COLO668 (cell line): ENCODE measurements around the gene STX12.
A peak's percentile ranks its signal among the peaks of the same experiment; 100 is the strongest.

Experiments
- DNase-seq: peaks from one replicate; lab custom pipeline; 2025; ENCODE audit not compliant: unreplicated experiment; lab: John Stamatoyannopoulos, UW

STX12 gene

DNA sequence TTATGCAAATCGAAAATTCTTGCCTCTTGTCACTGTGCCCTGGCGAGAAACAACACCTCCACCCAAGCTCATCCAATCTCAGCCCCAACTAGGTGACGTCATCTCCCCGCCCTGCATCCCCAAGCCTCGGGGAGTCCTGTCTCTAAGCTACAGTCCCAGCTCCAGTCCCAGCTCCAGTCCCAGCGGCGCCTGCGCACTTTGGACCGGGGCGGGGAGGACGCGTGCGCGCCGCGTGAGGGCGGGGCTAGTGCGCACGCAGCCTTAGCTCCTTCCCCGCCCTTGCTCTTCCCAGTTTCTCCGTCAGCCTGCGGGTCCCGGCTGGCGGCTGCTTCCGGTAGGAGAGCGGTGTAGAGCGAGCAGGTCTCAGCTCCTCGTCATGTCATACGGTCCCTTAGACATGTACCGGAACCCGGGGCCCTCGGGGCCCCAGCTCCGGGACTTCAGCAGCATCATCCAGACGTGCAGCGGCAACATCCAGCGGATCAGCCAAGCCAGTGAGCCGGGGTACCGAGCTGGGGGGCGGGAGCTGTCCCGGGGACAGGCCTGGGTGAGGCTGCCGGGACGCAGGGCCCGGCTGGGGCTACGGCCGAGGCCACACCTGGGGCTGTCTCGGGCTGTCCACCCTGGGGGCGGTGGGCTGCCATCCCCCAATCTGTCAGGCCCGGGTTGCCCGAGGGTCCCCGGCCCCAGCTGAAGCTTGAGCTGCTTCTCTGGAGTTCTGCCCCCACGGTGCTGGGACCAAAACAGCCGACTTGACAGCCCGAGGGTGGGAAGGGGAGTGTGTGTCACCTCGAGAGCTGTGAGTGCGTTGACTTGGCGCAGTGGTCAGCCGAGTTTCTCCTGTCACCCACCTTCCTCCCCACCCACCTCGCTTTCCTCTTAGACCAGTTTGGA lies at the start of gene STX12:
STX12 (plus strand) TSS at position 288 of the 894 bp plus-strand sequence; CDS start at position 377, 89 bp downstream.
- DNase-seq: peak; percentile 100

DNA sequence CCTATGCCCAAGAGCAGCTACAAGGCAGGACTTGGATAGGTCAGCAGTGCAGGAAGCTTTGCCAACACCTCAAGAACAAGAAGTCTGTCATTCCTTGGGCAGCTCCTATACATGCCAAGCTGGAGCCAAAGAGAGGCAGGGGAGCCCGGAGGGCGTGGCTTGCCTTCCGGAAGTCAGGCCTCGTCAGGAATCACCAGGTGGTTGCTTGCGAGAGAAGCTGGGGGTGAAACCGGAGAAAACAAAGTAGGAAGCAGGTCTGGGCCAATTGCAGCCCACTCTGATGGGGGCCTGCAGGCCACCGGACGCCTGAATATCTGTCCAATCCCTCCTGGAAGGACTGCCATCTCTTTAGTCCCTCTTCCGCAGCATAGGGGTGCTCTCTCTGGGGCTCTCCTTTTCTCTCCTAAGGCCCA lies 48.1 kb upstream of the STX12 start:
- DNase-seq: peak; percentile 94

DNA sequence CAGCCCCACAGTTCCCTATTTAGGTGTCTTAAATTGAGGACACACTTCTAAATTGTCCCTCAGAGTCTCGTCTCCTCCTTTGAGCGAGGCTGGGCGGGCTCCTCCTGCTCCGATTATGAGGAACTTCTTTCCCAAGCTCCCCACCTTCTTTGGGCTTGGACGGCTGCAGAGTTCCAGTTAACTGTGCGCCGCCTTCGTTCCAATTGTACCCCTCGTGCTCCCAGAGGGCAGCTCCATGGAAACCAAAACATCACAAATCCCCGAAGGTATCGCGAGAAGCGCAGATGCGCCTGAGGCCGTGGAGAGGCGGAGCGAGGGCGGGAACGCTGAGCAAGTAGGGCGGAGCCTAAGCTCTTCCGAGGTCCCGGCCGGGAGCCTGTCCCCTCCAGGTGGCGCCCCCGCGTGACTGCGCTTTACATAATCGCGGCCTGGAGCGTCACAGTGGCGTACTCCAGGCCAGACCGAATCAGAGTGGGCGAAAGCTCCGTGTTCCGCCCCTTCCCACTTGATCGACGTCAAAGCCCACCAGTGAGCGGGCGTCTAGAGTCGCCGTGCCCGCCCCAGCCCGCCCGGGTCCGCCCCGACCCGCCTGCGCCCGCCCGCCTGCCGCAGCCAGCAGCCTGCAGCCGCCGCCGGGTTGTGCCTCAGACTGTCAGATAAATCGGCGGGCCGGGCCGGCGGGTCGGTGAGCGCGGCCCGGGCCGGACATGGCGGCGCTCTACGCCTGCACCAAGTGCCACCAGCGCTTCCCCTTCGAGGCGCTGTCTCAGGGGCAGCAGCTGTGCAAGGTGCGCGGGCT lies 47.4 kb upstream of the STX12 start, which contains the start of gene FAM76A:
FAM76A (plus strand) TSS at position 588 of the 799 bp plus-strand sequence; CDS start at position 708, 120 bp downstream.
- DNase-seq: peak; percentile 100

DNA sequence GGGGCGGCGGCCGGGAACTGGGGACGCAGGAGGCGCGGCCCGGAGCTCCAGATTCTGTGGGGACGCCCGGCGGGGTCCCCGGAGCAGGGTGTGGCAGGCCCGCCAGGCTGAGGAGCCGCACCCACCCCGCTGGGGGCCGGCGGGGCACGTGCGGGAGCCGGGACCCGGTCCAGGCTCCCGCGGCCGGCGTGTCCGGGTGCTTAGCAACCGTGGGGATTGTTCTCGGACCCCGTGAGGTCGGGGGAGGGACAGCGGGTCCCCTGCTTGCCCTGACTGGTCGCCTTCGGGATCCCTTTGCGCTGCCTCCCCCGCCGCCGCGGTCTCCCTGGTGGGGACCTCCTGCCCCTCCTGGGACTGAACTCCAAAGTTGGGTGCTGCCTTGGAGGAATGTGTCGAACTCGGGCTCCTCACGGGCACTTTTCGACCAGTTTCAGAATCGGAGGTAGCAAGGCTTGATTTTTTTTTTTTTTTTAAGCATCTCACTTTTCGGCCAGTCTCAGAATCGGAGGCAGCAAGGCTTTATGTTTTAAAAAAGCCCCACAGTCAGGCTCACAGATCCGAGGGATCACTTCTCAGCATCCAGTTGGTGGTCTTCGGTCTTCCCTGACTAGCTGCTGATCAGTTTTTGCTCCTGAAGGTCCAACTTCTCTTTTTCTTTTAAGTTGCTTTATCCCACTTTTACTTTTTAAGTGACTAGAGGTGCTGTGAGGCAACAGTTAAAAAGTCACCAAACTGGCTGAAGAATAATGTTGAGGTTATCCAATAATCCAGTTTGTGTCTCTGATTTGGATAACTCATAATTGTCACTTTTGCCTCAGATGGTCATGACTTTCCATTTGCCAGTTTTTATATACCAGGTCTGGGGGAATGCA lies 46.6 kb upstream of the STX12 start:
- DNase-seq: peak; percentile 83

DNA sequence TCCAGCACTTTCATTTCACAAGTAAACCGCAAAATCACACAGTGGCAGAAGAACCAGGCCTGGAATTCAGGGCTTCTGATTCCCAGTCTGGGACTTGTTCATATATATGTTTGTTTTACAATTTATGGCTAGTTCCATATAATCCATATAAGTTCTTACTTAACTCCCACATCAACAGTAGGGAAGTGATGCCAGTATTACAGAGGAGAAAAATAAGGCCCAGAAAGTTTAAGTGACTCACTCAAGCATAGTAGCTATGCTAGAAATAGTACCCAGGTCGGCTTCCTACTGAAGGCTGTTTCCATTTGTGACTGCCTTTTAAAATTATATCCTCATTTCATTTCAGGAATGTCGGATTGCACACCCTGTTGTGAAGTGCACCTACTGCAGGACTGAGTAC lies 45.9 kb upstream of the STX12 start:
- DNase-seq: no peak

DNA sequence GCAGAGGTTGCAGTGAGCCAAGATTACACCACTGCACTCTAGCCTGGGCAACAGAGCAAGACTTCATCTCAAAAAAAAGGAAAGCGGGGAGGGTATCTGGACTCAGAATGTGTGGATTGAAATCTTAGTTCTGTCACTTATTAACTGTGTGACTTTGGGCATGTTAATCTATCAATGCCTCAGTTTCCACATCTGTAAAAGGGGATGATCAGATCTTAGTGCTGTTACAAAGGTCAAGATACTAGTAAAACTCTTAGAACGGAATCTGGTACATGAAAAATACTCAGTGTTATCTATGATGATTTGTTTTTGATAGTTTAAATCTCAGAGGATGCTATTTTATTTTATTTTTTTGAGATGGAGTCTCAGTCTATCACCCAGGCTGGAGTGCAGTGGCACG lies 36.8 kb upstream of the STX12 start:
- no peak for DNase-seq

DNA sequence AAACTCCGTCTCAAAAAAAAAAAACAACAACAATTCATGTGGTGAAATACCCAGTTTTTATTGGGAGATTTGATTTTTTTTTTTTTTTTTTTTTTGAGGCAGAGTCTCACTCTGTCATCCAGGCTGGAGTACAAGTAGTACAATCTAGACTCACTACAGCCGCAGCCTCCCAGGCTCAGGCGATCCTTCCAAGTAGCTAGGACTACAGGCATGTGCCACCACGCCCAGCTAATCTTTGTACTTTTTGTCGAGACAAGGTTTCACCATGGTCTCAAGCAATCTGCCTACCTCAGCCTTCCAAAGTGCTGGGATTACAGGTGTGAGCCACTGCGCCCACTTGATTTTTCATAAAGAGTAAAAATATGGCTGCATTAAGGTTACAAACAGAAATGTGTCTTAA lies 31.9 kb upstream of the STX12 start:
- DNase-seq: no peak

DNA sequence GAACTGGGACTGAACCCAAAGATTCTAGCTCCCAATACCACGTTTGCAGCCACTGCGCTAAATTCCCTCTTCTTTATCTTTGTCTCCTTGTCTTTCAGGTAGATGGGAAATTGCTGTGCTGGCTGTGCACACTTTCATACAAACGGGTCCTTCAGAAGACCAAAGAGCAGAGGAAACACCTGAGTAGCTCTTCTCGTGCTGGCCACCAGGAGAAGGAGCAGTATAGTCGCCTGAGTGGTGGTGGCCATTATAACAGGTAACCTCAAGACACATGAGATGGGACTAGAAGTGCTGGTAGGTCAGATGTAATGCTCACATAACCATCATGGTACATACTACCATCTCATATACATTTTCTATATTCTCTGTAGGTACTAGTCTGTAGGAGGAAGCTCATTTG lies 28.5 kb upstream of the STX12 start:
- DNase-seq: no peak

DNA sequence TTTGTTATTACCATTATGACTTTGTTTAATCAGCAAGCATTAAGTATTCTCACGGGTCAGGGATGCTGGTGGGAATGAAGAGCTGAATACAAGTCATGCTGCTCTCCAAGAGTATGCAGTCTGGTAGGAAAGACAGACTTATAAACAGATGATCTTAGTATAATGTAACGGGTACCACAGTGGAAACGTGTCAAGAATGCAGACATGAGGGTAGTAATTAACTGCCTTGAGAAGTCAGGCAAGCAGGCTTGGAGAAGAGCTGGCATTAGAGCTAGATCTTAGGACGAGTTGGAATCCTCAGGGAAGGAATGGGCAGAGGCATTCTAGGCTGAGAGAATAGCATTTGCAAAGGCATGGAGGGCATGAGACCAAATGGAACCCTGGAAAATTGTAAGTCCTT lies 27.6 kb upstream of the STX12 start:
- DNase-seq: no peak

DNA sequence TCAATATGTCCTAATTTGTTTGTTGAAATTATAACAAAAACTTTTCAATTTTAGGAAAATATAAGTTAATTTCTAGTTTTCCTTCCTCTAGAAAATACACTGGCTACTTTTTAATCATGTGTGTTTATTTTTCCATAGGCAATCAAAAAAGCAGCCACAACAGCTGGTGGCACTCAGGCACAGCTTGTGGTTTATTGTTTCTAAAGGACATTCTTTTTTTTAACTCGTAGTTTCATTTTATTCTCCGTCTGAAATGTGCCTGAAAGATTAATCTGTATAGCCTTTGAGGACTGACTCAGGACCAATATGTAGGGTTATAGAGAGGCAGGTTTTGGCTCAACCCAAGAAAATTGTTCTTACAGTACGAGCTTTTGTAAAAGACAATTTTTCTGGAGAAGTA lies 20.7 kb upstream of the STX12 start:
- DNase-seq: no peak

DNA sequence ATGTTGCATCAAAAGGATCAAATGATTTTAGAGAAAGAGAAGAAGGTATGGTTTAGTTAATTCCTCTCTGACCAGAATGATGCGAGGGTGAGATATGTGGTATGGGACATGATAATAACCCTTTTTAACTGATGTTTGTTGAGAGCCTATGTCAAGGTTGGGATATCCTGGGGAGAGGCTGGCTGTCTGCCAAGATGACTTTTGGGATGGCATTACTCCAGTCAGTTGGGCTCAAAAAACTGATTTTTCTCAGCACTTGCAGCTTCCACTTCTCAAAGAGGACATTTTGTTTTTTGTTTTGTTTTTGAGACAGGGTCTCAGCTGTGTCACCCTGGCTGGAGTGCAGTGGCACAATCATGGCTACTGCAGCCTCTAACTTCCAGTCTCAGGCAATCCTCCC lies 17.7 kb upstream of the STX12 start:
- no peak for DNase-seq

DNA sequence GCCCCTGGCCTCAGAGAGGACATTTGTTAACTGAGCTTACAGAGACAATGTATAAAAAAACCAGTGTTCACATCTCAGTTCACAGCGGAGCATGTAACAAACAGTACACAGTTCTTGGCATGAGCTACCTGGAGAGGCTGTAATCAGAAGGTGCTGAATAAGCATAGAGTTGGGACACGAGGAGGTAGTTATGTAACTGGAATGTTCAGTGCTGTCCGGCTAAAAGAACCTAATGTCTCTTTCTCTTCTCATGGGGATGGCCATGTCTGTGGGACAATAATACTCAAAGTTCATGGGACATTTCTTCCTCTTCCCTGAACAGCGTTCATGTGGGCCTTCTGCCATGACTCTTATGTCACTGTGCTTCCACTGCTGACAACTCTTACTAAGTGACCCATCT lies 17.2 kb upstream of the STX12 start:
- no peak for DNase-seq

DNA sequence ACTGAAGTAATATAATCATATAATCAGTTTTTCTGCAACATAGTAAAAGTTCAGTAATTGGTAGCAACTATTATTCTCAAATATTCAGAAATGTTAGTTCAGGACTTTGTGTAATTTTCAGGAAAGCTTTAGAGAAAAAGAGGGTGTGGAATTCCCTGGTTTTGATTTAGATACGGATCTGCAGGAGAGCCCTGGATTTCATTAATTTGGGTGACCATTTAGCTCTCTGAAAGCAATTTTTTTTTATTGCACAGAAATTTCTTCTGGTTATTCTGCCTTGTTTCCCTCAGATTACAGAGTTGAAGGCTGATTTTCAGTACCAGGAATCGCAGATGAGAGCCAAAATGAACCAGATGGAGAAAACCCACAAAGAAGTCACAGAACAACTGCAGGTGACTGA lies 13.8 kb upstream of the STX12 start:
- DNase-seq: no peak

DNA sequence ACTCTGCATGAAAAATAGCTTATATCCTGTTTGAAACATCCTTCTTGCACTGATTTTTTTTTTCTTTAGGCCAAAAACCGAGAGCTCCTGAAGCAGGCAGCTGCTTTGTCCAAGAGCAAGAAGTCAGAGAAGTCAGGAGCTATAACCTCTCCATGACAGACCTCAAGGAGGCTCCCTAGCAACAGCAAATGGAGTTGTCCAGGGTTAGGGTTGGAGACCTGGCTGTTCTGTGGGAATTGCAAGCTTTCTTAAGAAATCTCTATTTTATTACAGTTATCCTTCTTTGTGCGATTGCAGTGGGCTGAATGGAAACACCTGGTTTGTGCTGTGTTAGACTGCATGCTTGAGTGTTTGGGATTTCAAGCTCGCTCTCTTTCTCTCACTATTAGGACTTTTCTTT lies 12.6 kb upstream of the STX12 start:
- DNase-seq: no peak

DNA sequence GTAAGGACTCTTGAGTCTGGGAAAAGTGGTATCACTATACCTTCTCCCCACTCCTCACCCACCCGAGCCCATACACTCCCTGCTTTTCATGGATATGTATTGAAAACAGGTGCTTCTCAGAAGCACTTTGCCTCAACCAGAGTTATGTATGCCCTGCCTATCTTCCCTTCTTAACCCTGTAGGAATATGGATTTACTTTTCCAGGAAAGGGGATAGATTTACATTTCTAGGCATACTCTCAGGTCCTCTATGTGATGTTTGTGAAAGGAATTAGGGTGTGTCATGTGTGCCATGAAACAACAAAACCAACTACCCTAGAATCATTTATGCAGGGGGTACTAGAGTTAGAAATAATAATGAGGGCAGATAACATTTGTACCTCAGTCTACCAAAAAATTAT lies 11.0 kb upstream of the STX12 start:
- DNase-seq: no peak

DNA sequence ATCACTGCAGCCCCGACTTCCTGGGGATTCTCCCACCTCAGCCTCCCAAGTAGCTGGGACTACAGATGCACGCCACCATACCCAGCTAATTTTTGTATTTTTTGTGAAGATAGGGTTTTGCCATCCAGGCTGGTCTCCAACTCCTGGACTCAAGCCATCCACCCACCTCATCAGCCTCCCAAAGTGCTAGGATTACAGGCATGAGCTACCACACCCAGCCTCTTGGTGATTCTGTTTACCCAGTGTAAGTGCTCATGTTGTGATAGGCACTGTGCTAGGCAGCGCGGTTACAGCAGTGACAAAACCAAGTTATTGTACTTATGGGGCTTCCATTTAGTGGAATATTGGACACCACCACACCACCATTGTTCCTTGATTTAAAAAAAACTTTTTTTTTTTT lies 9.7 kb upstream of the STX12 start:
- DNase-seq: no peak

DNA sequence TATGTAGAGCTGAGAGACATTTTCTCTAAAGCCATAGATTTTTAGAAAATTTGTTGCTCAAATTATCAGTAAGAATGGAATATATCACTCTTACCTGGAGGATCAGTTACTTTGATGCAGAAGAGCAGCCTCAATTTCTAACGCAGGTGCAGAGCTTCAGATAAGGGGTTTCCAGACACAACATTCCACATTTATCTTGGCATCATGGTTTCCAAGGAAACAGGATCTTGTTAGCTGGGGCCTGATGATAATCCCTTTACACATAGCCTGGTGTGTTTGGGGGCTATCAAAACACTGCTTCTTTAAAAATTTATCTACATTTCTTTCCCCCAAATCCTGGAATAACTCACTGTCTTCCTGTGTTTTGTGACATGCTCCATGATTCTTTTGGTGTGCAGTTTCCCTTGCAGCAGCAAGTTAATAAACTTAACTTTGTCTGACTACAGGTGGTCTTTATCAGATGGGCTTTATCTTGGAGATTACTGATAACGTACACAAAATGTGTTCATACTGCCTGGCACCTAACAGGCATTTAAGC lies 2.7 kb upstream of the STX12 start:
- no peak for DNase-seq

DNA sequence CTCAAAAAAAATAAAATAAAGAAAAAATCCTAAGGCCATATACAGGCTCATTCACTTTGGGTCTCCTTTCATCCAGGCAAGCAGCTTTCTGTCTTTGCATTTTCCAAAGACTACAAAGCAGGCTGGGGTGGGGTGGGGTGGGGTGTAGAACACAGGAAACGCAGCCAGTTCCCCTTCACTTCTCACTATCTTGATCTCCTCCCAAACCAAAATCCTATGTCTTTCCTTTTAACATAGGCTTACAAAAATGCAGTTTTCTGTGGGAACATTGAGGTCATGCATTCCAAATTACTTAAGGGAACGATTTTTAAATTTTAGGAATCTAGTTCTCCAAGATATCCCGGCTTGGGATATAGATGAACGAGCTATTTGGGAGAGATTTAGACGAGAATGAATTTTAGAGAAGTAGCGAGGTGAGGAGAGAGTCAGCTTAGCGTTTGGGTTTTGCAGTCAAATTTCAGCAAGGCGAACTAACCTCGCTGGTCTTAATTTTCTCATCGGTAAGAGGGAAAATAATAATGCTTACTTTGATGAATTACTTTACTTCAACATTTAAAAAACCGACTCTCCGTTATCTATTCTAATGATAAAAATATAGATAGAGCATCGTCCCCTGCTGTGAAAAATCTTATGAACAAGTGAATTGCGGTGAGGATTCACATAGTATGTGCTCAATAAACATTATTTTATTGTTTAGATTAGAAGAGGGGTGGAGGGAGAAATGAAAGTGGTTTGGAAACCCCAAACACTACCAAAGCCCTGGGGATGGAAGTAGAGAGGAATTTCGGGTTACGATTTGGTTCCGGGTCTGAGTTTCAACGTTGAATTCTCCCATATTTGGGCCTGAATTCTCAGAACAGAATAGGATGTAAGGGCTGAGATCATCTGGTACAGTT lies 735 bp upstream of the STX12 start:
- DNase-seq: no peak

DNA sequence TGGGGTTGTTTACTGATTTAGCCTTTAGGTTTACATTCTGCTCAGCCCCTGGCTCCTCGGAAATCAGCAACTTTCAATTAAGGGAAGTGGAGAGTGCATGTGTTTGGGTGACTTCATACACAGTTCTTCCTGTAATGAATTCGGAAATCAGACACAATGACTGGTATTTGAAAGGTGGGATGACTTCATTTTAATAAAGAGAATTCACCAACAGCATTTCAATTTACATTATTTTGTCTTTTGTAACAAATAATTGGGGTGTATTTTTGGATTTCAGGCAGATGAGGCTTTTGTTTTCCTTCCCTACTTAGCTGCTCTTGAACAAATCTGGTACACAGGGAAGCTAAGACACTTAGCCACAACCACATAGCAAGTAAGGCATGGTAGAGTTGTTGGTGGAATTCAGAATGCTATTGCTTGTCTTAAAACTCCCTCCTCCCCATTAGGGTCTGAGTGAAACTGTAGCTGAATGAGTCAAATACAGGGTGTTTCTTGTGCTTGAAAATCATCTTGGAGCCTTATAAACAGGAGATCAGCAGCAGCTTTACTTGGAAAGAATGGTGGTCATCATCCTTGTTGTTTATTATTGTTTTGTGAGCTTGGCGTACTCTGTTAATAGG lies 917 bp downstream of the STX12 start:
- no peak for DNase-seq
